ENCODE data around the gene PMPCB.

The PMPCB gene

DNA sequence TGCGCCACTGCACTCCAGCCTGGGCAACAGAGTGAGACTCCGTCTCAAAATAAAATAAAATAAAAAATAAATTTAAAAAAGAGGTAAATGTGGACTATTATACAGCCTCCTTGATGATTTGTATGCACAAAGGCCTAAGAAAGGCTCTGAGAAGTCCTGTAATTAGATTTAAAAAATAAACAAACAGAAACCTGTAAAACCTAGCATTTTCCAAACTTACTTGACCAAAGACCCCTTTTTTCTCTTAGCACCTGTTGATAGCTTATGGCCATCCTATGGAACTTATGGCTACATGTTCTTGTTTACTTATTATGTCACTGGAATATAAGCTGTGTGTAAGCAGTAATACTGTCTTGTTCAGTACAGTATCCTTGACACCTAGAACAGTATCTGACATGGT, 41.6 kb downstream of the PMPCB start:
- no peak for DNase-seq

DNA sequence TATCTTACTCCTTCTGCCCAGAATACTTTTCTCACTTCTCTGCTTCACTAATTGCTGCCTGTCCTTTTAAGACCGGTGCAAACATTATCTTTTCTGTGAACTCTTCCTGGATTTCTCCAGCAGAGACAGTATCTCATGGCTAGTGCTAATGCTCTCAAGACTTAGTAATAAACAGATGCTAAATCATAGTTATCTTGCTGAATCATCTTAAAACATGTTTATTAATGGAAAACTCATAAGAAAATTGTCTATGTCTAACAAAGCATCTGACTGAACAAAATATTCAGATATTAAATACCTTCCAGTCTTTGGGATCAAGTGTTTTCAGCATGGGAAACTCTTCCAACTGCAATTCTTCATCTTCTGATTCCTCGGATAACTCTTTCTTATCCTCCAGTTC, 44.2 kb downstream of the PMPCB start:
- DNase-seq, result no peak

DNA sequence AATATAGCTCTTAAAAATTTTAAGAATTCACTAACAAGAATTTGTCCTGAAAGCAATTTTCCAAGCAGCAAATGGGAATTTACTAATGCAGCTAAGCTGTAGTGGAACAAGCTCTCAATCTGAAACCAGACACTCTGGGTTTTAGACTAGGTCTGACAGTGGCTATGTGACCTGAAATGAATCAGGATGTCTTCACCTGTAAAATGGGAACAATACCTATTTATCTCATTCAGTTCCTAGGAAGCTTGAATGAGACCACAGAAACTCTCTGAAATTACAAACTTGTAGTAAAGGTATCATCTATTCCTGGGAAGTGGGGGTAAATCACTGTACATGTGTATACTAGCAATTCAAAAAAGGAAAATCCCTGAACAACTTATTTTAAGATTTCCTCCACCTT, 46.1 kb downstream of the PMPCB start:
- DNase-seq, result peak; percentile 36

DNA sequence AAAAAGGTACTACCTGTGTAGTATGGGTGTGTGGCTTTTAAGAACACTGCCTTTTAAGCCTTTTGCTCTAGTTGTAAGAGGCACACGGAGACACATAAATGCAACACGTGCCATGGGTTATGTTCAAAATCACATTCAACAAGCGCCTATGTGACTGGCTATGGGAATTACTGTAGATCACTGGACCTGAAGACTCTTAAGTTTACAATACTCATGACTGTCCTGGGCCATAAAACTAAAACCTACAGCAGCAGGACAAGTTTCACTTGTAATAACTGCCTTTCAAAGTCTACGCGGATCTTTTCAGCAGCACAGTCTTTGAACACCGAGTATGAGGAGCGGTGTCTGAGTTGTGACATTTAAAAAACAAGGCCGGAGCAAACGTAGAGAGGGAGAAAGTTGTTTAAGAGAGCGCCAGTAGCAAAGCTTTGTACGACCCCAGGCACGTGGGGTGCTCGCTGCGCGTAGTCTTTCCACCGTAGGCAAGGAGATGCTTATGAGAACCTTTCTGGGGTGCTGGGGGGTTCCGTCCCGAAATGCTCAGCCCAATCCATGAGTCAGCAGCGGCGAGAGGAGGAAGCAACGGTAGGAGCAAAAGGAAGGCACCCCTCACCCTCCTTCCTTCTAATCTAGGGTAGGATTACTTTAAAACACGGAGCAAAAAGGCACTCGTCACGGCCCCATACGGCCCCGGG, 46.7 kb downstream of the PMPCB start:
- peak; percentile 37 for DNase-seq

DNA sequence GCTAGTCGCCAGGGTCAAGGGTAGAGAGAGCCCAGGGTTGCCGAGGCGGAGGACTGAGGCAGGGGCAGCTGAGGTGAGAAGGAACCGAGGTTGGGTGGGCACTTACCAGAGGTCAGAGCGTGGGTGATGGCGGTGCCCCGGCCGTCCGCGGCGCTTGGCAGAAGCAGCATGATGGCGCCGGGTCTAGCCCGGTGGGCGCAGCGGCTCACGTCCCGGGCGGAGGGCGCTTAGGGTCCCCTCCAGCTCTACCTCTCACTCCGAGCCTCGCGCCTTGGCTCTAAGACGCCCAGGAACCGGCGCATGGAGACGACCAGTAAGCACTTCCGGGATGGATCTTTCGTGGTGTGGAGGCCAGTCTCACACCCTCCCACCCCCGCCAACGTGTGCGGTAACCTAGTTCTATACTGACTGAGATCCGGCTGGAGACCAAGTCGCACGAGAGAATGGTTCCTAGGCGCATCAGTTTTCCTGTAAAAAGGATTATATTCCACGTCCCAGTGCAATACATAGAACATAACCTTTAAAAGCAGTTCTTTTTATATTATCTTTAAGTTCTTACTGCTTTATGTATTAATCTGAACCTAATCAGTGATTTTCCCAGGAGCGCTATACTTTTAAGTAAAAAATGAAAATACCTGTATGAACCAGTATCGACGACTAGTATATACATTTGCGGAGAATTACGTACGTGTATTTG, 47.4 kb downstream of the PMPCB start, which contains the start of gene DNAJC2:
Gene DNAJC2, minus strand, starts transcription at position 315 of the 697 bp plus-strand sequence. Its CDS starts 145 bp downstream, at position 170.
- DNase-seq, result peak; percentile 92

DNA sequence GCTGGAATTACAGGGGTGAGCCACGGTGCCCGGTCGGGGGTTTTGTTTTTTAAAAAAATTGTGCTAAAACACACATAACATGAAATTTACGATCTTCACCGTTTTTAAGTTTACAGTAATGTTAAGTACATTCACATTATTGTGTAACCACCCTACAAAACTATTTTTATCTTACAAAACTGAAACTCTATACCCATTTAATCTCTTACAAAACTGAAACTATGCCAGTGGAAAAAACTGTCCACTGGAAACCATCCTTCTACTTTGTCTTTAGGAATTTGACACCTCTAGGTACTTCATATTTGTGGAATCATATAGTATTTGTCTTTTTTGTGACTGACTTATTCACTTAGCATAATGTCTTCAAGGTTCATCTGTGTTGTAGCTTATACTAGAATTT, 49.2 kb downstream of the PMPCB start:
- no peak for DNase-seq

DNA sequence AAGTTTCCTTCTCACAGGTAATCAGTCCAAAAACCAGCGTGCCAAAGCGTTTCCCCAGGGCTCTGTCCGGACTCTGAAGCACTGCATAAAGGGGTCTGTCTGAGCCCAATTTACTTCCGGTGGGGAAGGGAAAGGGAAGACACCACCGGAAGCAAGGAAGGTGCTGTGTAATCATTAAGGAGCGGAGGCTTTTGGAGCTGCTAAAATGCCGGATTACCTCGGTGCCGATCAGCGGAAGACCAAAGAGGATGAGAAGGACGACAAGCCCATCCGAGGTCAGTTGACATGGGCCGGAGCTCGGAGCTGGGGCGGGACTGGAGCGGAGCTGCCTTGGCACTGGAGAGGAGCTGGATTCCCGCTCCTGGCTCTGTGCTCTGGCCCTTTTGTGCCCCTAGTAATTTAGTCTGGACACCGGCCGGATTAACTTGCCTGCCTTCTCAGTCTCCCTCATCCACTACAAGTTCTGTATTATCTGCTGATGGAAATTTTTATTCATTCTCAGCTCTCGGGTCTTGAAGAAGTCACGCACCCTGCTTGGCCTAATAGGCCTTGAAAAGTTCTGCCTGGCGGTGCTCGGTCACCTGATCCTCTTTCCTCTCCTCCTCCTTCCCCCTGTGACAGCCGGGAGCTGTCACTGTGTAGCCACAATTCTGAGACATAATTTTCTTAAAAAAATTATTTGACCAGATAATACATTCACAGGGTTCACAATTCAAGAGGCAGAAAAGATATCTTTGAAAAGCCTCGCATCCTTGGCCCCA, 50.5 kb downstream of the PMPCB start, which contains the start of gene PSMC2:
Gene PSMC2, plus strand, starts transcription at position 137 of the 761 bp plus-strand sequence. Its CDS starts 69 bp downstream, at position 206.
- peak; percentile 92 for DNase-seq

DNA sequence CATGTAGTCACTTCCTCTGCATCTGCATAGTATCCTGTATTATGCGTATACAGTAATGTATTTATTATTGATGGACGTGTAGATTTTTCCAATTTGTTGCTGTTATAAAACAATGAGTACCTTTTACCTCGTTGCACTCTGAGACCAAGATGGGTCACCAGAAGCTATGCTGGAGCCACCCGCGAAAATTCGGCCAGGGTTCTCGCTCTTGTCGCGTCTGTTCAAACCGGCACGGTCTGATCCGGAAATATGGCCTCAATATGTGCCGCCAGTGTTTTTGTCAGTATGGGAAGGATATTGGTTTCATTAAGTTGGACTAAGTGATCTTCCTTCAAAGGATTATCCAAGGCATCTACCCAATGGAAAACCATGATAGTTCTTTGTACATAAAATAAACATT, 51.2 kb downstream of the PMPCB start:
- DNase-seq, result peak; percentile 32

DNA sequence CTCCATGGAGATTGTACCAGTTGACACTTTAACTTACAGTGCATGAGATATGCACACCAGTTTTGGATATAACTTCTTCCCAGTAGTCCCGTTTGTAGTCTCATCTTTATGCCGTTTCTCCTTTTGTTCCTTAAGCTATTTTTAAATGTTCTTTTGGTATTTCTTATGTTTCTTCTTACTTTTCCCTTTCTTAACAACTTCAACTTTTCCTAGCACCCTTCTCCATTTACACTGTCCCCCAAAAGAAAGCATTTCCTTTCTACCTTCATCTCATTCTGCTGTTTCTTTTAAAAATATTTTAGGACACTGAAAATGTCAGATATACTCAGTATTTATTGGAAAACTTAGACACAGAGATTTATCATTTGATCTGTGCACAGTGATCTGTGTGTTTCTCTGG, 51.7 kb downstream of the PMPCB start:
- DNase-seq, result no peak

DNA sequence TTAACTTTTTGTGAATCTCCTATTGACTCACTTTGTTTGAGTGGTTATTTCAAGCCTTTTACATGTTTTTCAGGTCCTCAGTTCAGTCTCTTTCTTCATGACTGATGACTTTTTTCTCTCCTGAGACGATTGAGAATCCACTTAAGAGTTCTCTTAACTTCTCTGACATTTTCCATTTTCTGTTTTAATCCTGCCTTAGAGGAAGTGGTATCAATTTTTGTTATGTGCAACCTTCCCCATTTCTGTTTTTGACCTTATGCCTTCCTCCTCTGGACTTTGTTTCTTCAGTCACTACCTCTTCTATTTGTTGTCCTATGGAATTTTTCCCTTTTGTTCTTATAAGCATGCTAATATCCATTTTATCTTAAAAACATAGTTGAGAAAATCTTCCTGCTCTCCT, 52.6 kb downstream of the PMPCB start:
- DNase-seq, result no peak

All from activated CD4-positive, alpha-beta T cell treated with anti-CD3 and anti-CD28 coated beads, Interleukin-2, Interleukin-6, amounts not matched to agents 100 ng/mL and 50 ng/mL, durations not matched to agents 16 hours and 8 hours (primary cell).